Measurements from ENCODE around the gene CATSPERD.
A peak's percentile ranks its signal among the peaks of the same experiment; 100 is the strongest.

CATSPERD gene, protein sequence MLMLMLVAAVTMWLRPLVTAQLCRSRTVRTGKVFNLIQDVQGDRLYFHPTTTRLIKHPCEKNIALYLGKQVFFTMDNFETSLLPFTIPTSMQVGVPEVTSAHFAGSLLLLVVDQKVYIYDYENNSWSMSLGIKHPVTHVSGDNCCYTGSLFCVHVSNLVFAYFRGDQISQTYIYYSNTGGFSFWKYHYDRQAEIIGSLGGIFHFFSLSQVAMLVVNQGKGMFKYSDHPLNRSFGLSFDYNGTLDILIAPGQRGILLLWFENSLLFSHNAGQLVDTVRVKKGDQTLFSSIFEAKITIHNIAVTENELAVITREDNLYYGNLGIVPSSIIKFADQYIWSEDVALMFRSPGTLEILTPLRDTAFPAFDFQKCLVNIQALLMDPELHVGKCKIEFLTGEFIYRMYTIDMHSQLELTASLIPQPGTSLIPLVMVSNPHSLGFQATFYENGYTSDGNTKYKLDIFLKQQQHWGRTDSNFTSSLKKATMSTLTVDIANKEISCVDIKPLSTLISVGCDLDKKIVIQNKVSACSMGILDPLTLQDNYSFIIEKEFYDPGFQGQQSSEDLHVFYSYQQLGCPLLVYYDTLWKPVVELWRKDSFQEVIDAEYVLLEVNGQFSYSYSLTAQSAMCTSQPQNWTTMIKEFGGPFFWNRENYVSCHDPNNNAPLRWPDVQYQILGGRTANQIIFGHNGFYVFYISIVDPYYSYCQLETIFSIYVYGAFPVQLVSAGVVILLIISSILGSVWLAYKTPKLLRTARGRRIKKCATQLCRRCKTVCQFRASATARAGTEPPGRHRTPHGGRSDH

DNA sequence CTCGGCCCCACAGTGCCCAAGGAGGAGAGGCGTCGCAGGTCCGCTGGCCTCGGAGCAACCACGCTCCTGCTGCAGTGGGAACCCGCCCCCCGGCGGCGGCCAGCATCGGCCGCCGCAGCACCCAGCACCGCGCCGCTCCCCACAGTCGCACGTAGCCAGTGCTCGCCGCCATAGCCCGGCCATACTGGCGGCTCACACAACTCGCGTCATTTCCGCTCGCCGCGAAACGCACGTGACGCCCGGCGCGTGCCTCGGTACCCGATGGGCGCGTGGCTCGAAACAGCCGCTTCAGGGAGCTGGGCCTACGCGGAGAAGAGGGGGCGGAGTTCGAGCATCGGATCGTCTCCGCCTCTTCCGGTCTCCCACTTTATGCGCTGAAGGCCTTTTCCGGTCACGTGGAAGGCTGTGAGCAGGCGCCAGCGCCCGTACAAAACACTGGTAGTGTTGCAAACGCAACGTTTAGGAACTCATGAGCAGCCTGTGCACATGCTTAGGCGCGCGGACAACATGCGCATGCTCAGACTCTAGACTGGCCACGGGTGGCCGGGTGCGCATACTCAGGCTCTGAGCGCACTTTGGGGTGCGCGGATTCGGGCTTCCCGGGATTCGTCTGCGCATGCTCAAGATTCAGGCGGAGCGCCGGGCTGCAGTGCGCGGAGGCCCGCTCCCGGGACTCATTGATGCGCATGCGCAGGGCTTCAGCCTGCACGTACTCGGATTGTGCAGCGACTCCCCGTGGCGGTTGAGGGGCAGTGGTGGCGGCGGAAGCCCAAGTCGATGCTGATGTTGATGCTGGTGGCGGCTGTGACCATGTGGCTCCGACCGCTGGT lies at the start of gene CATSPERD, which contains the start of gene LONP1:
TSS of gene CATSPERD (plus strand) at position 677 of the 830 bp plus-strand sequence. CDS start at position 778, 101 bp downstream.
TSS of gene LONP1 (minus strand) at position 186 of the 830 bp plus-strand sequence. CDS start at position 172, 14 bp downstream.
- DNase-seq (ENCODE audit: low read depth) = peak; percentile 97

DNA sequence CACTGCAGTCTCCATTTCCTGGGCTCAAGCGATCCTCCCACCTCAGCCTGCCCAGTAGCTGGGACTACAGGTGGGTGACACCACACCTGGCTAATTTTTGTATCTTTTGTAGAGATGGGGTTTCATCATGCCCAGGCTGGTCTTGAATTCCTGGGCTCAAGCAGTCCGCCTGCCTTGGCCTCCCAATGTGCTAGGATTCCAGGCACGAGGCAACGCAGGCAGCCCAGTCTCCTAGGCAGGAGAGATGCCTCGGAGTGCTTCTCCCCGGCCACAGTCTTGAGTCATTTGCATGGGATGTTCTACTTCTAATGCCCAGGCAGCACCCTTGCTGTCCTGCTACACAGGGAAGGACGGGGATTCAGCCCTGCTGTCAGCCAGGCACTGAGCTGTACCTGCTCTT lies 48.8 kb upstream of the CATSPERD start:
- no peak for DNase-seq (ENCODE audit: low read depth)

DNA sequence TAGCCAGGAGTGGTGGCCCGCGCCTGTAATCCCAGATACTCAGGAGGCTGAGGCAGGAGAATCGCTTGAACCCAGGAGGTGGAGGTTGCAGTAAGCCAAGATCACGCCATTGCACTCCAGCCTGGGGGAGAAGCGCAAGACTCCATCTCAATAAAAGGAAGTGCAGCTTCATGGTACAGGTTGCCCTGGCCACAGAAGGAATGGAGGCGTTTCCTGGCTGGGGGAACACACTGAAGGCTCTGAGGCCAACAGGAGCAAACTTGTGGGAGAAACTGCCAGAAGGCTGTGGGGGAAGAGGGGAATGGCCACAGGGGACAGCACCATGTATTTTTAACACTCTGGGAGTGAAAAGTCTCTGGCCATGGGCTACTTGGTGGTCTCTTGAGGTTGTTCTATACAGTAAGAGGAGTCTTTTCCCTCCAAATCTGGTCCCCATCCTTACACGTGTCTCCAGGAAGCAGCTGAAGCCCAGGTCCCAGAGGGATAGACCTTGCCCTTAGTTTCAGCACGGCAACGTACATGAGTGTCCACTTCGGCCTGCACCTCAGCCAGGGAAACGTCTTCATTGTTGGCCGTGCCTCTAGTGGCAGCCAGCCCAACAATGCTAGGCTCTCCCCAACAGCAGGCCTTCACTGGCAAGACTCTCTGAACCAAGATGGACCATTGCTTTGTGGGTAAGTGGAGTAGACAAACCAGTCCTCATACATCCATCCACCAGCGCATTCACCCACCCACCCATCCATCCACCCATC lies 47.6 kb upstream of the CATSPERD start:
- no peak for DNase-seq (ENCODE audit: low read depth)

DNA sequence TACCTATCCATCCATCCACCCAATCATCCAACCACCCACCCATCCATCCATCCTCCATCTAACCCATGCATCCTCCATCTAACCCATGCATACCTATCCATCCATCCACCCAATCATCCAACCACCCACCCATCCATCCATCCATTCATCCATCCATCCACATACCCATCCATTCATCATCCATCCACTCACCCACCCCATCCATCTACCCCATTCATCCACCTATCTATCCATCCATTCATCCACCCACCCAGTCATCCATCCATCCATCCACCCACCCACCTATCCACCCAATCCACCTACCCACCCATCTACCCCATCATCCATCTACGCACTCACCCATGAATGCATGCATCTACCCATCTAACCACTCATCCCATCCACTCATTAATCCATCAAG lies 46.7 kb upstream of the CATSPERD start:
- DNase-seq (ENCODE audit: low read depth) = no peak

DNA sequence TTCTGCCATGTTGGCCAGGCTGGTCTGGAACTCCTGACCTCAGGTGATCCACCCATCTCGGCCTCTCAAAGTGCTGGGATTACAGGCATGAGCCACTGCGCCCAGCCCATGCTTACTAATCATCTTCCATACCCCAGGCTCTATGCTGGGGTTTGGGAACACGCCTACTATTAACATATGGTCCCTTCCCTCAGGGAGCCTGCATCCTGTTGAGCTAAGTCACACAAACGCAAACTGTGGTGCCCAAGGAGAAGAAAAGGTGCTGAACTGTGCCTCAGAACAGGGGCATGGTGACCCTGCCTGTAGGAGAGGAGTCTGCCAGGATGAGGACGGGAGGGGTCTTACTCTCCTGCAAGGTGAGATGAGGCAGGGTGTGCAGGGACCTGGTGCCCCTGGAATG lies 45.7 kb upstream of the CATSPERD start:
- DNase-seq (ENCODE audit: low read depth) = no peak

DNA sequence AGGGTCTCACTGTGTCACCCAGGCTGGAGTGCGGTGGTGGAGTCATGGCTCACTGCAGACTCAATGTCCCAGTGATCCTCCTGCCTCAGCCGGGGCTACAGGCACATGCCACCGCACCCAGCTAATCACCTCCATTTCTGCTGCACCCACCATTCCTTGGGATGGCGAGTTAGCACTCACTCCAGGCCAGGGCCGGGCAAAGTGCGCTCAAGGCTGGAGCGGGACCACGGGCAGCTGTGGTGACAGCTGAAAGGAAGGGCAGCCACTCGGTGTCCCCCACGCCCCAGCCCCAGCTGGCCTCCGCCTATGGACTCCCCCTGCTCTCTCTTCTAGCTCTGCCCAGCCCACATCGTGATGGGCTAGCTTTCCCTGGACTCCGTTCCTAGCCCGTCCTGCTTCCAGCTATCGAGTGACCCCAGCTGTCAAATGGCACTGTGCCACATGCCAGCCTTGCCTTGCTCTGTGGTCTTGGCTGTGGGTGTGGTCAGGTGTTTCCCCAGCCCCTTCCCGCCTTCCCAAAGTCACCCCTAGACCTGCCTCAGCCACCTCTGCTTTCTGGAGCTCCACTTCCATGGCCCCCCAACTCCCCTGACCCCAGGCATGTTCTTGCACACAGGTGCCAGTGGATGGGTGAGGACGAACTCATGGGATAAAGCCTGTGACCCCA lies 44.2 kb upstream of the CATSPERD start:
- DNase-seq (ENCODE audit: low read depth) = no peak

DNA sequence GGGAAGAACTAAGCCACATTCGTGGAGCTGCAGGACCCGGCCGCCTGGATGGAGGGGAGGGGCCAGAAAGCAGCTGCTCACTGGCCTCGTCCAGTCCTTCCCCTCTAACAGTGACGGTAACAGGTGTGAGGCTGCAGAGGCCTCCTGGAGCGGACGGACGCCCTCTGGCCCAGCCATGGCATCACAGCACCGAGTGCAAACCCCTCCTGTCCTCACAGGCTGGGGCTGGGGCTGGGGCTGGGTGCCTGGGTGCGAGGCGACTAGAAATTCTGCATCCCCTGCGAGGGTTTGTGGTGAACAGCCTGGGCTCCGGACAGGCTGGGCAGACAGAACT lies 43.7 kb upstream of the CATSPERD start:
- no peak for DNase-seq (ENCODE audit: low read depth)

DNA sequence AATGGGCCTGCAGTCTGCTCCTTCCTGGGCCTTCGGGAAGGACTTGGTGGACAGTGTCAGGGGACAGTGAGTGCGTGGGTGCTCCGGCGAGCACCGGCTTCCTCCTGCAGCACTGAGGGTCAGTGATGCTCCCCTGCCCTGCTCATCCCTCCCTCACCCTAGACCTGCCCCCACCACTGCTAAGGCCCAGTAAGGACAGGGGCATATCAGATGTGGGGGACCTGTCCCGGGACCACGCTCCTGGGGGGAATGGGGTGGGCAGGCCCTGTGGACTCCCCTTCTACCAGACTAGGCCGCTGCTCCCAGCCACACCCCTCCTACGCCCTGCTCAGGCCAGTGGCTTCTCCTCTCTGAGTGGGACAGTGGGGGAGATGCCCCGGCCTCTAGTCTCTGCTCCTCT lies 43.3 kb upstream of the CATSPERD start:
- no peak for DNase-seq (ENCODE audit: low read depth)

DNA sequence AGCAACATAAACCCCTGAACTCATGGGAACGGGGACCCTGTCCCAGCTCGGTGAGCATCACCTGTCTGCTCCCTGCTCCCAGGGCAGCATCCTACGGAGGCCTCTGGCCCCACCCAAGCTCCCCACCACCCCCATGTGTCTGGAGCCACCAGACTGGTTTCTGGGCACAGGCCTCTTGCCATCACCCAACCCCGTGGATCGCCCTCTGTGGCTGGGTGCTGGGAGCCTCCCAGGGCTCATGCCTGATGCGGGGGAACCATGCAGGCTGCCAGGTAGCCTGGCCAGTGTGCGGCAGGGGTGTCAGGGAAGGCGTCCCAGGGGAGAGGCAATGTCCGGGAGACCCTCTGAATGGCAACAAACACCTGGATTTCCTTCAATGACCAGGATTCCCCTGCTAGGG lies 42.9 kb upstream of the CATSPERD start:
- DNase-seq (ENCODE audit: low read depth) = no peak

DNA sequence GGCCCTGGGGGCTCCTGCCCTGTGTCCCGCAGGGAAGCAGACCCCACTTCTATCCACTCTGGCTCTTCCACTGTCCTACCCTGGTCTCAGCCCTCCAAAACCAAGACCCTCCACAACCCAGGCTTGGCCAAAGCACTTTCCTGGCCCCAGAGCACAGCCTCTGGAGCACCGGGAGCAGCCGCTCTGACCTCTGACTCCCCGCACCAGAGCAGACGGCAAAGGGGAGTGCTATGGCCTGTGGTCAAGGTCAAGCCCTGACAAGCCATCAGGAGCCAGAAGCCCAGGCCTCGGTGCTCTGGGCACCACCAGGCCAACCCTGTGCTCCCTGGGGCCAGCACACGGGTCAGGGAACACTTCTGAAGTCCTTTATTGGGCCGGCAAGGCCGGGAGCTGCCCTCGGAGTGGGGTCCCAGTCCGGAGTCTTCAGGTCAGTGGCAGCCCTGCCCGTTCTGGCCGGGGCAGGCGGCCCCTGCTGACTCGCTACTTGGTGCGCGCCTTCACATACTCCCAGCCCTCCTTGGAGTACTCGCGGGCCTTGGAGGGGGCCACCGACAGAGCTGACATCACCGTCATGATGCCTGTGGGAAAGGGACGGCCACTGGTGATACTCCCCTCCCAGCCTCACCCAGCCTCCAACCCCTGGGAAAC lies 42.2 kb upstream of the CATSPERD start:
- DNase-seq (ENCODE audit: low read depth) = no peak

DNA sequence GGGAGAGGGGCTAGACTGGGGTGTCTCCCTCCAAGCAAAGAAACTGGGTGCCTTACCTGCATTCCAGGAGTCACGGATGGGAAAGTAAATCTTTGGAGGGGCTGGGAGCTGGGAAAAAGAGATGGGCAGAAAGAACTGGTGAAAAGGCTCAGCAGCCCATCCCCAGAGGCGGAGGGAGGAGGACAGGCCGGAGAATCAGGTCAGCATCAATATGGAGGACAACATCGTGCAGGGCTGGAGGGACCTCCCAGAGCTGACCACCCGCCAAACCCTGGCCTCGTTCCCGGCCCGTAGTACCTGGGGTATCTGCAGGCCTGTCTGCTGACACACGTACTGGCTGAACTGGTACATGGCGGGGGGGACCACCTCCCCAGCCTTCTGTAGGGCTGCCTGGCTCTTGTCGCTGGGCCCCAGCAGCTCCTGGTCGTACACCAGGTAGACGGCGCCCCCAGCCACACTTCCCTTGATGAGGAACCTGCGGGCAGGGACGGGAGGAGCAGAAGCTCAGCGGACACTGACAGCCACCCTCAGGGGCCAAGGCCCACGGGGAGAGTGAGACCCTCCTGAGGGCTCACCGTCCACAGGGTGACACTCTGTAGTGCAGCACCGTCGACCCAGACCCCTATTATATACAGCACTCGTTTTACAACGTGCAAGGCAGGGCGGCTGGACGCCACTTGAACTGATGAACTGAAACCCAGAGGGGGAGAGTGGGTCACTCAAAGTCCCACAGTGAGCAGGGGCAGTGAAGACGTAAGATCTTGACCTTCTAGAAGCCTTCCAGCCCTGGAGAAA lies 41.0 kb upstream of the CATSPERD start:
- no peak for DNase-seq (ENCODE audit: low read depth)

DNA sequence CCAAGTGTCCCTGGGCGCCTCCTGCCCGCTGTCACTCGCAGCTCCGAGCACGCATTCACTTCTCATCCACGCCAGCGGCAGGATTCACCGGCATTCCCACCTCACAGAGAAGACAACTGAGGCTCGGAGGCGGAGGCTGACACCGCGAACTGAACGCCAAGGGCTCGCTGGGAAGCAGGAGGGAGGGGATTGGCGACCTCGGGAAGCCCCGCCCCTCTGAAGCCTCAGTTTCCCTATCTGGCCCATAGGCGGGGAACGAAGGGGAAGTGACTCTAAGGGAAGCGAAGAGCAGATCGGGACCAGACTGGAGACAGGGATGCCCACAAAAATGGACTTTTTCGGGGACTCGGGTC lies 40.4 kb upstream of the CATSPERD start:
- no peak for DNase-seq (ENCODE audit: low read depth)

DNA sequence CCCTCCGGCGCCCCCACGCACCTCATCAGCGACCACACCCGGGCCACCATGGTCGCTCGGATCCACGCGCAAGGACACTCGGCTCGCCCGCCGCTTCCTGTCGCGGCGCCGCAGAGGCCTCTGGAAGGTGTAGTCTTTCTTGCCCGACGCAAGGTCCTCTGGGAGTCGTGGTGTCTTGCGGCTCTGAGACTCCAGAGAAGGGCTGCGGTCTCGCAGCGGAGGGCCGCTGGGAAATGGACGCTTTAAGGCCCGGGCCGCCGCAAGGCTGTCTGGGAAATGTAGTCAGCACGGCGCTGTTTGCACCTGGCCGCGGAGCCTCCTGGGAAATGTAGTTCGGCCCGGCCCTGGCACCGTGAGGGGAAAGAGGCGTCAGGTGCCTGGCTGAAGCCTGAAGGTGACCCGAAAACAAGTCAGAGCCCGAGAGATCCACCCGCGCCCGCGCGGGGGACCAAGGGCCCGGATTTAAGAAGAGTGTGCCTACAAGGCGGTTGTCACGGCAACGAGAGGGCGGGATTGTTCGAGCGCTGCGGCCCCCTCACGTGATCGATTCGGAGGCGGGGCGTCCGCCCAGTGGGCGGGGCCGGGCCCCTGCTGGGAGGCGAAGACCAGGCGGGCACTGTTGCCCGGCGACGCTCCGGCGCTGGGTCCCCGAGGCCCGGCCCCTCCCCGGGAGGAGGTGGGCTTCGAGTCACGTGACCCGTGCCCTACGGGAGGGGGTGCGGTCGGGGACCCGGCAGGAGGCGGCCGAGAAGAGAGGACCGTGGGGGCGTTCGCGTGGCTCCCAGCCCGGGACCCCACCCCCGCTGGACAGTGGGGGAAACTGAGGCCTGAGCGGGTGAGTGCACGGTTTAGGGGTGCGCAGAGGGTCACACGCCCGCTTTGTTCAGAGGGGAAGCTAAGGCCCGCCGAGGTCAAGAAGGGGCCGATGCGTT lies 39.7 kb upstream of the CATSPERD start, which contains the start of the genes HSD11B1L and MICOS13:
TSS of gene HSD11B1L (plus strand) at position 591 of the 932 bp plus-strand sequence. CDS start 3,806 bp downstream, outside the sequence.
TSS of gene MICOS13 (minus strand) at position 80 of the 932 bp plus-strand sequence. CDS start at position 50, 30 bp downstream.
- peak; percentile 96 for DNase-seq (ENCODE audit: low read depth)

DNA sequence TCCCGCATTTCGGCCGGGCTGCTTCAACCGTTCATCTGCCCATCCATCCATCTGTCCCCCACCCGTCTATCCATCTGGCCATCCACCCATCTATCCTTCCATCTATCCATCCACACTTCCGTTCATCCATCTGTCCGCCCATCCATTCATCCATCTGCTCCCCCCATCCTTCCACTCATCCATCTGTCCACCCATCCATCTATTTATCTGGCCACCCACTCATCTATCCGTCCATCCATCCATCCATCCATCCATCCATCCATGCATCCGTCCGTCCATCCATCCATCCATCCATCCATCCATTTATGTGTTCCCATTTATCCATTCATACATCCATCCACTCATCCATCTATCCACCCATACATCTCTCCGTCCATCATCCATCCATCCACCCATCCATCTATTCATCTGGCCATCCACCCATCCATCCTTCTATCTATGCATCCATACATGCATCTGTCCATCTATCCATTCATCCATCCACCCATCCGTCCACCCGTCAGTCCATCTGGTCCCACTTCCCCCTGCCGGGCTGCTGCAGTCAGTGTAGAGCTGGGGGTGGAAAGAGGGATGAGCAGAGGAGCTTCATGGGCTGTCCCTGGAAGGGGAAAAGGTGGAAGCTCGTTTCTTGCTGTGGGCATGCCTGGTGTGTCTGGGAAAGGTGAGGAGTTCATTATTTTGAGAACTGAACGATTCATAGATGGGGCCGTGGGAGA lies 38.9 kb upstream of the CATSPERD start:
- DNase-seq (ENCODE audit: low read depth) = no peak

DNA sequence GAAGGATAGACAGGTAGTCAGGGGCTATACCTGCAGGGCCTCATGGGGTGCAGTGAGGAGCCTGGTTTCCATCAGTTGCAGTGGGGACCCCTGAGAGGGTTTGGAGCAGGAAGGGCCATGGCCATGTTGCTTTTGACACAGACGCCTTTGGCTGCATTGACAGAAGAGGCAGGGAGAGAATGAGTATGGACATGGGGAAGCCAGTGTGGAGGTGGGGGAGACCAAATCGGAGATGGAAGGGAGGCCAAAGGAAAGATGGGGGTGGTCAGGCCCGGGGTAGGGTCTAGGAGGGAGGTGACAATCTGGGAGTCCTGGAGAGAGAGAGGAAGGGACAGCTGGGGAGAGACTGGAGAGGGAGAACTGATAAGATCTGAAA lies 38.3 kb upstream of the CATSPERD start:
- DNase-seq (ENCODE audit: low read depth) = no peak

DNA sequence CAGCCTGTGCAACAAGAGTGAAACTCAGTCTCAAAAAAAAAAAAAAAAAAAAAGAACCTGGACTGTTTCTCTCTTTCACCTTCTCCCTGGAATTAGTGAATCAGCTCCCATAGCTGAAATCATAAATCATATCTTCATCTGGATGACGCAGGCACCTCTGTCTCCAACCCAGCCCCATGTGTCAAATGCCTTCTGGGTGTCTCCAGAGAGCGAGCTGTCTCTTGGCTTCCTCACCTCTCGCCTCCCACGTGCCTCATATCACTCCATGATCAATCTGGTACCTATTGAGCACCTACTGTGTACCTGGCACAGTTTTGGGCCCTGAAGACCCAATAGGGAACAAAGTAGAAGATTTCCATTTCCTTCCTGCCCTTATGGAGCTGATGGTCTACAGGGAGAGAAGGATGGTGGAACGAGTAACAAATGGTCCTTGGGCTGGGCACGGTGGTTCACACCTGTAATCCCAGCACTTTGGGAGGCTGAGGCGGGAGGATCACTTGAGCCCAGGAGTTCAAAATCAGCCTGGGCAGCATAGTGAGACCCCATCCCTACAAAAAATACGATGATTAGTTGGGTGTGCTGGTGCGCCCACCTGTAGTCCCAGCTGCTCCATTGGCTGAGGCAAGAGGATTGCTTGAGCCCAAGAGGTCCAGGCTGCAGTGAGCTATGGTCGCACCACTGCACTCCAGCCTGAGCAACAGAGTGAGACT lies 37.1 kb upstream of the CATSPERD start:
- DNase-seq (ENCODE audit: low read depth) = no peak

Data from activated T-cell treated with anti-CD3 and anti-CD28 coated beads for 1 hour (primary cell).